KOPT-K1 (cell line): Measurements from ENCODE around the gene DIAPH2.

Experiments used
- H3K27ac ChIP-seq: fragments of 200-600 bp; sonication (generic); 2 replicates; pipeline ENCODE4 v1.5.1; 2016; ENCODE audit warnings: antibody characterized with exemption, mild to moderate bottlenecking, low read depth, low read length; ENCODE audit not compliant: poor library complexity, severe bottlenecking
- H3K36me3 ChIP-seq: fragments of 200-600 bp; sonication (generic); 2 replicates; pipeline ENCODE4 v1.5.1; 2017; ENCODE audit warnings: antibody characterized with exemption, mild to moderate bottlenecking, low read length, moderate library complexity; ENCODE audit not compliant: insufficient read depth
- H3K9me3 ChIP-seq: fragments of 200-600 bp; sonication (generic); 2 replicates; pipeline ENCODE4 v1.5.1; 2017; ENCODE audit warnings: antibody characterized with exemption, low read length, mild to moderate bottlenecking; ENCODE audit not compliant: insufficient read depth, poor library complexity, severe bottlenecking

The DIAPH2 gene

DNA sequence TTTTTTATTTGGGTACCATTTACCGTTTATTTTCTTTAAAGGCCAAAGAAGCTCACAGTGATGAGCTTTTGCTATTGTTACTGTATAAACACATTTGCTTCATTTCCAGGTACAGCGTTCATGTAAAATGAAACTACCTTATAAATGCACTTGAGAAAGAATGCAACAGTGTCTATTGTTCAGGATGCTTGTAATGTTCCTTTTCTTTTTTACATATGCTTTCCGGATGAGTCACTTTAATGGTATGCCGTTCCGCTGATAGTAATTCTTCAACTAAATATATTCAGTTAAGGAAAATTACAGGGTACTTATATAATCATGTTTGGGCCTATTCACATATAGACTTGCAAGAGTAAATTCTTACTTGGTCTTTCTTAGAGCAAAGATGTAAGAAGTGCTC is 554.0 kb downstream of the DIAPH2 start:
- H3K9me3 ChIP-seq: no peaks in the 10 kb centered on the region
- H3K27ac ChIP-seq: no peak overlapping the region

DNA sequence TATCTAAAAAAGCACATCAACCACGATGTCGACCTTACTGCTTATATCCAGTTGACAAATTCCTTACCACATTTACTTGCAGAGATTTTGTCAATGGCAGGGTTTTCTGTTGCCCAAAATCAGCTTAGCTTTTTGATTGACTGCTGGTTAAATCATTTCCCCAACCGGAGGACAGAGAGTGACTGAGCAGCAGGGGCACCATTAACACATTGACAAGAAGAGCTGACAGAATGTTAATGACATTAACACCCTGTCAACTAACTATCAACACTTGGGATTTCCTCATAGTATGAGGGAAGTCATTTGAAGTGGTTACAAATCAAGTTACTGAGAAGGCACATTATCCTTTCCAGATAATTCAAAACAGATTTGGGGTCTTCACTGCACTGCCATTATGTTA is 567.5 kb downstream of the DIAPH2 start:
- H3K9me3 ChIP-seq: no peaks in the 10 kb centered on the region
- H3K27ac ChIP-seq: no peak overlapping the region
- H3K36me3 ChIP-seq: no peaks in the 10 kb centered on the region

More for the DNA sequence above, 554.0 kb downstream of the DIAPH2 start:
- no peaks in the 10 kb centered on the region for H3K36me3 ChIP-seq

DNA sequence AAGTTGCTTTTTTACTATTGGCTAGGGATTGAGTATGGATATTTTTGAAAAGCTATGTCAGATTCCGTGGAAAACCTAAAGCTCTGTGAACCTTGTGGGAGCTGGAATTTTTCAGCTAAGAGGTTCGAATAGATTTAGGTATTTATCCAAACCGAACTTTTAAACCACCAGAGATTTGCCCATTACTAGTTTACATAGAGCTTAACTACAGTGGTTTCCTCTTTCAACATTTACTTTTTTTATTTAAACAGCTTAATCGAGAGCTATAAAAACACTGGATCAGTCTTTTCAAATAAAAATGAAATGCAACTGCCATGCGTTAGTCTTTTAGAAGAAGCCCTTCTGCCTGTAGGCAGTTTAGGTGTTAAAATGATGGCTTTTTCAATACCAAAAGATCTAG is 576.0 kb downstream of the DIAPH2 start:
- Histone ChIP-seq H3K9me3 (no peaks in the 10 kb centered on the region), H3K27ac (no peak overlapping the region), H3K36me3 (no peaks in the 10 kb centered on the region)

DNA sequence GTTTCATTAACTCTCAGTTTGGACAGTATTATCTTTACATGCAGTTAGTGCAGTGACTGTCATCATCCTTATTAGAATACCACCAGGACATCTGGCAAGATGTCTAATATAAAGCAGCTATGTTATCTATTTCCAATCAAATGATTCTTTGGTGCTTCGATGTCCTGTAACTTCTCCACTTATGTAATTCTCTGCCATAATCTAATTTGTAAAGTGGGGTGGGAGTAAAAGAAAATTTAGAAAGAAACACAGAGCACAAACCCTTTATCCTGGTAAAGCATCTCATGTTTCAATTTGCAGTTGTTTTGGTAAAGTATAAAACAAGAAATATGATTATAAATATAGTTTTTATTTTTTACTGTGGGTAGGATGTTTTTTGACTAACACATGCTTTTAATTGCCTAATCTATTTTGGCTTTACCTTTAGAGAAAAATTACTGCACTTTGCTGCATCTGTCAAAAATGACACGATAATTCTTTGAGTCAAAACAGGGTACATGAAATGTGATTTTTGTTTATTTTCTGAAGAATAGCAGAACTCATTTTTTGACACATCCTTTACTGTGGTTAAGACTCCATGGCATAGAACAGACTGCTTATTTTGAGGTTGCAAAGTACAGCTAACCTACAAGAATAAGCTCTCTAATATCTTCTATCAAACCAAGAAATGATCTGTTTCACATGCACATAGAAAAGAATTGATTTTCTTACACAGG is 581.9 kb downstream of the DIAPH2 start:
- H3K36me3 ChIP-seq: no peaks in the 10 kb centered on the region
- no peaks in the 10 kb centered on the region for H3K9me3 ChIP-seq
- no peak overlapping the region for H3K27ac ChIP-seq

DNA sequence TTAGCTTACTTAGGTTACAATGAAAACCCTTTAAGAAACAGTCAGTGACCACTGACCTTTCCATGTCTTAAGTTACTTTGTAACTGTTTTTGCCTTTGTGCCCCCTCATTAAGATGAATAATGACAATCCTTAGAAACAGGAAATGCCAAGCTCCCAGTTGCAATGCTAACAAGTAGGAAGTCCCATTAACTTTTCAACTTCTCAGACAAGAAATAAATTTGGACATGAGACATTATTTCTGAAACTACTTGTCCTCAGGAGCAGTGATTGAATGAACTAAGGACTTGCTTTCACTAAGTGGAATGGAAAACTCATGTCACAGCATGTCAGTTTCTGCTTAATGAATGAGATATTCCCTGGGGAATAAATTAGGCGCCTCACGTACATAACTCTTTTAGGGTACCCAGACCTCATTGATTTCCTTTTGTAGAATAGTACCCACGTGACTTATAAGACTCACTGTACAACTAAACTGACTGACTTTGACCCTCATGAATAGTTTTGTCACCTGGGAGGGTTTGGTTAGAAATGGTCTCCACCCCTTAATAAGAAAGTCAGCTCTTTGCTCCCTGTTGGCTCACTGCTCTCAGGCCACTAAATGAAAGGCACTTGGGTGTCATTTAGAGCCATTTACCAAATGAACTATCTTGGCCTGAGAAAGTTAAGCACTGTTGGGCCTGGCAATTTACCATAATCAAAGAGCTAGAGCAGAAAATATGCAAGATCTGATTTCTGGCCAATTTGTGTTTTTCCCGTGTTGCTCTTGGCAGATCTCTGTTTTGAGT is 582.9 kb downstream of the DIAPH2 start:
- Histone ChIP-seq H3K9me3 (no peaks in the 10 kb centered on the region), H3K27ac (no peak overlapping the region), H3K36me3 (no peaks in the 10 kb centered on the region)

DNA sequence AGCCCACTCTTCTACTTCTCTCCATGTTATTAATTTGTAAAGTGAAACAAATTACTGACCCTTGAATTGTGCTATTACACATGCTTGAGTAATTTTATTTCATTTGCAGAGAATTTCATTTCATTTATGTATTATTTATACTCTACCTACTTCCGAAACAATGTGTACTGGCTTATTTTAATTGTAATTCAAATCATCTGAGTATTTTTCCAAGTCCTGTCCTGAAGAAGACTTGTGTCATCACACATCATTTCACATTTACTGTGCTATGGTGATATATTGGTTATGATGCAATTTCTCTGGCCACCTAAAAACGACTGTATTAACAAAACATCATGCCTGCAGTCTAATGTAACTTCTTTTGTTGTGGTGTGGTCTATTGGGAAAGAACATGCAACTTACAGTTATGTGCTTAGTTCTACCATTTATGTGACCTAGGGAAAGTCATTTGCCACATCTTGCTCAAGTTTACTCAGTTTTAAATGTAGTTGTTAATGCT is 583.6 kb downstream of the DIAPH2 start:
- Histone ChIP-seq H3K36me3 (no peaks in the 10 kb centered on the region), H3K27ac (no peak overlapping the region), H3K9me3 (no peaks in the 10 kb centered on the region)

DNA sequence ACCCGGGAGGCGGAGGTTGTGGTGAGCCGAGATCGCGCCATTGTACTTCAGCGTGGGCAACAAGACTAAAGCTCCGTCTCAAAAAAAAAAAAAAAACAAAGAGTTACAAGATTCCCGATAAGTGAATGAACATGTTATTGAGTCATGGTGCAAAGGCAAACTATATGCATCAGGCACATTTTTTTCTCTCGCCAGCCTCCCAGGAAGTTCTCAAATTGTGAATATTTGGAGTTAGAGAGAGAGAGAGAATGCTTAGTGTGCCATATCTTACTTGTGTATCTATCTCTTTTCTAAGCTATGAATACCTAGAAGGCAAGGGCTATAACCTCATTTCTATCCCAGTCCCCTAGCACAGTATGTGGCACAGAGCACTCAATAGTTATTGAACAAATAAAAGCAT is 599.9 kb downstream of the DIAPH2 start:
- no peak overlapping the region for H3K27ac ChIP-seq
- H3K36me3 ChIP-seq: no peaks in the 10 kb centered on the region
- H3K9me3 ChIP-seq: no peaks in the 10 kb centered on the region

DNA sequence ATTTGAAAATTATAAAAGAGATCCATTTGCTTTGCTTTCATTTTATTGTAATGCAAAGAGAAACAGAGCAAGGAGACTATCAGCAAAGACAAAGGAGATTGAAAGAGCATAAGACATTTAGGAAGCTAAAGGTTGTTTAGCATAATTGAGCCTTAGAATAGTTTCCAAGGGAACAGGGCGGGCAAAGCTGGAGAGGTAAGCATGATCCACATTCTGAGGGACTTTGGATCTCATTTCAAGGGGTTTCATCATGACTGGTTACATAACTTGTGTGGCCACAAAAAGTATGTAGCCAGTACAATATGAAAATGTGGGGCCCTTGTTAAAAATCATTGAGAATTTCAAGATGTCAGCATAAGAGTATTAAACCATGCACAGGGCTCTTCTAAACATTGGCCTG is 605.6 kb downstream of the DIAPH2 start:
- Histone ChIP-seq H3K9me3 (no peaks in the 10 kb centered on the region), H3K27ac (no peak overlapping the region), H3K36me3 (no peaks in the 10 kb centered on the region)

DNA sequence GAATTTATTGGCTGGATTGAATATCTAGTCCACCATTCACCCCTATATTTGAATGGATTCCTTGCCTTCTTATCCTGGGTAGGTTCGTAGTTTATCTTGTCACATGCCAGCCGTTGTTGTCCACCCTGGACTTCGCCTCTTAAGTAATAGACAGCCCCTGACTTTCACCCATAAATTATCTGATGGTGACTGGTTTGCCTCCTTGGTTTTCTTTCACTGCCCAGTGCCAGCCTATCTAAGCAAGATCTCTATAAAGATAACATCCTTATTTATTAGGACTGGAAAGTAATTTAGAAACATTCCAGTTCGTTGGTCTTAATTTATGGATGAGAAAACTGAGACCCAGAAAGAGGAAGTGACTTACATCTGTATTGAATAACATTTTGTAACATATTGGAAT is 609.4 kb downstream of the DIAPH2 start:
- Histone ChIP-seq H3K27ac (no peak overlapping the region), H3K9me3 (no peaks in the 10 kb centered on the region), H3K36me3 (no peaks in the 10 kb centered on the region)

DNA sequence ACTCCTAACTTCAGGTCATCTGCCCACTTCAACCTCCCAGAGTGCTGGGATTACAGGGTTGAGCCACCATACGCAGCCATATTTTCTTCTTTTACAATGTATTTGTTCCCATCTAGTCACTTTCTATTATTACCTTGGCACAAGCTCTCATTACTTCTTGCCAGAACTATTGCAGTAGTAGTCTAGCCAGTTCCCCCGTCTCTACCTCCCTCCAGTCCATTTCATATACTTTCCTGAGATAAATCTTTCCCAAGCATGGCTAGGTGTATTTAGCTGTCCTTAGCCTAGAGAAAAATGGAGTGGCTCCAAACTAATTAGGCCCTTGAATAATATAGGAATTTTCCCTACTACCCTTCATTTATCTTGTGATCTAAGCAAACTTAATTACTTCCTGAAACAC is 611.3 kb downstream of the DIAPH2 start:
- Histone ChIP-seq H3K36me3 (no peaks in the 10 kb centered on the region), H3K9me3 (no peaks in the 10 kb centered on the region), H3K27ac (no peak overlapping the region)

DNA sequence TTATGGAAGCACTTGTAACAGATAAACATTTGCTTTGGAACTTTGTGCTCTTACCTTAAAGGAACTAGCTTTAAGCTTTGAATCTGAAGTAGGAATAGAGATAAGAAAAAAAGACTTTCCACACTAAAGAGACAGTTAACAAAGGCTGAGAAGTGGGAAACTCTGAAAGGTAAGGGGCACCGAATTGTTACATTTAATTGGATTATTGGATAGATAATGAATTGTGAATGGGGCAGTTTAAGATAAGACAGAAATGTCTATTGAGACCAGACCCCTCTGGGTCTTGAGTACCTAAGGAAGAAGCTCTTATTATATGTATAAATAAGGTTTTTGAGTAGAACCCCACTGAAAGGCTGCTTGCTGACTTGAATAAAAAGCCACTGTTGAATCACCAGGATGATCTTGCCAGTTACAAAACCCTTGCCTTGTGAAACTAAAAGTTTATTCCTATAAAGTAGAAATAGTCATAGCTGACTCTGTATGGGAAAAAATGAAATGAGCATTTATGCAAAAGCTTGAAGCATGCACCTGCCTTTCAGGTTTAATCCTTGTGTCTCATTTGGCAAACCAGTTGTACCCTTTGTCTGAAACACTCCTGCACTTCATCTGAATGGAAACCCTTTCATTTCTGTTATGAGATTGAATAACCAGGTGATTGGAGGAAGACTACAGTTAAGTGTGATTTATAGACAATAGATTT is 622.3 kb downstream of the DIAPH2 start:
- H3K27ac ChIP-seq: no peak overlapping the region
- H3K36me3 ChIP-seq: no peaks in the 10 kb centered on the region

DNA sequence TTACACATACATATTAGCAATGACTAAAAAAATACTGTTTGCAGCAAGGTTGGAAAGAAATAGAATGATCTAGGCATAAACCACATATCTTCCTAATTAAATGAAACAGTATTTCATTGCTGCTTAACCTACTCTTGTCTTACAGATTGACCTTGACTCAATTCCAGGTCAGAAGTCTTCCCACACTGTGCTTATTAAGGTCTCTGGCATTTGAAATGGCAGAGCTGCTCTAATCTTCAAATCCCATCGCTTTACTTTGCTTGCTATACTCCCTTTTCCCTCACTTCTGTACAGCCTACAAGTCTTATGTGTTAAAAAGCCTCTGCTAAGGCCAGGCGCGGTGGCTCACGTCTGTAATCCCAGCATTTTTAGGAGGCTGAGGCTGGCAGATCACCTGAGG is 623.5 kb downstream of the DIAPH2 start:
- no peak overlapping the region for H3K27ac ChIP-seq
- H3K36me3 ChIP-seq: no peaks in the 10 kb centered on the region
- H3K9me3 ChIP-seq: no peaks in the 10 kb centered on the region

More for the DNA sequence above, 622.3 kb downstream of the DIAPH2 start:
- H3K9me3 ChIP-seq: no peaks in the 10 kb centered on the region

DNA sequence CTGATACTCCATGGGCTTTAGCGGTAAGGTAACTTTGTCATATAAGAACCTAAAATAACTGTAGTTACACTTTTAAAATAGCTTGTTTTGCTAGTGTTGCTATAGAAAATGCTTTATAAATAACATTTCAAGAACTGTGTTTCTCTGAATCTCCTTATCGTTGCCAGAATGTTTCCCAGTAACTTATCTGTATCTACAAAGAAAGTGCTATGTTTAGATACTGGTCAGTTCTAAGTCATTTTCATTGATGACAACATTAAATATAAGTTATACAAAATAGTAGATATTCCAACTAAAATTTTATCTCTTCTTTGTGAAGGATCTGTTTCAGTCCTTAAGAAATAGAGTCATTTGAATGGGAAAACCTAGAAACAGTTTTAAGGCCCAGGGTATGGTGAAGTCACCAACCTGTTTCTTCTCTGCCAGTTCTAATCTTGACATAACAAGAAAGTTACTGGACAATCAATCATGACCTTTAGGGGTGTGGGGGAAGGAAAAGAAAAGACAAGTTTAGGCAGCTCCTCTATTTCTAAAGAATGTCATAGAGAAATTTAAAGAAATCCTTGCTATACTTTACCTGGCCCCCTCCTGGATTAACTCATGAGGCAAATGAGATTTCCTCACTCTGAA is 625.0 kb downstream of the DIAPH2 start:
- no peaks in the 10 kb centered on the region for H3K9me3 ChIP-seq
- H3K27ac ChIP-seq: no peak overlapping the region

DNA sequence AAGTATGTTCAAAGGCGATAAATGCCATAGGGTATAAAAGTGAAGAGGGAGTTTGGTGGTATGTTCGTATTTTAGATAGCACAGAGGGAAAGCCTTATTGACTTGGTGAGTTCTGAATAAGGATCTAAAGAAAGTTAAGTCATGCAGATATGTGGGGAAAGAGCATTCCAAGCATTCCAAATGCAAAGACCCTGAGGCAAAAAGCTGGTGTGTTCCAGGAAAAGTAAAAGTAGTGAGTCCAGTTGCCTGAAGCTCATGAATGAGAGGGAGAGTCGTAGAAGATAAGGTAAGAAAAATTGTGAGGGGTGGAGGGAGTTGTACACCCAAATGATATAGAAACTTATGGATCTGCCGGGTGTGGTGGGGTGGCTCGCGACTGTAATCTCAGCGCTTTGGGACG is 625.7 kb downstream of the DIAPH2 start:
- no peak overlapping the region for H3K27ac ChIP-seq
- no peaks in the 10 kb centered on the region for H3K36me3 ChIP-seq
- no peaks in the 10 kb centered on the region for H3K9me3 ChIP-seq

More for the DNA sequence above, 625.0 kb downstream of the DIAPH2 start:
- no peaks in the 10 kb centered on the region for H3K36me3 ChIP-seq
